ENCODE results near the gene UPK3A. TPM values are rescaled to one million over a fixed set of nuclear protein-coding genes. Genes with fewer than 3 reads are reported as not detected.

UPK3A gene
- total RNA-seq, 2 donors from 2014 or later, result 12.6 to 103 TPM

GRCh38 chr22:45329530-45329936 is 44.8 kb downstream of the UPK3A start:
- peak overlapping the region in 1 of 2 donors; percentile 57 for H3K27ac ChIP-seq
- peaks cover 0 to 7% of the 10 kb centered on the region in 2 donors for H3K36me3 ChIP-seq
- DNase-seq (ENCODE audit: low spot score), result no peak

GRCh38 chr22:45330548-45330947 is 45.8 kb downstream of the UPK3A start:
- H3K27ac ChIP-seq, result no peak overlapping the region
- intact Hi-C loops (cut with DNase I), result no loop called here
- TF ChIP-seq, protein P1, sequence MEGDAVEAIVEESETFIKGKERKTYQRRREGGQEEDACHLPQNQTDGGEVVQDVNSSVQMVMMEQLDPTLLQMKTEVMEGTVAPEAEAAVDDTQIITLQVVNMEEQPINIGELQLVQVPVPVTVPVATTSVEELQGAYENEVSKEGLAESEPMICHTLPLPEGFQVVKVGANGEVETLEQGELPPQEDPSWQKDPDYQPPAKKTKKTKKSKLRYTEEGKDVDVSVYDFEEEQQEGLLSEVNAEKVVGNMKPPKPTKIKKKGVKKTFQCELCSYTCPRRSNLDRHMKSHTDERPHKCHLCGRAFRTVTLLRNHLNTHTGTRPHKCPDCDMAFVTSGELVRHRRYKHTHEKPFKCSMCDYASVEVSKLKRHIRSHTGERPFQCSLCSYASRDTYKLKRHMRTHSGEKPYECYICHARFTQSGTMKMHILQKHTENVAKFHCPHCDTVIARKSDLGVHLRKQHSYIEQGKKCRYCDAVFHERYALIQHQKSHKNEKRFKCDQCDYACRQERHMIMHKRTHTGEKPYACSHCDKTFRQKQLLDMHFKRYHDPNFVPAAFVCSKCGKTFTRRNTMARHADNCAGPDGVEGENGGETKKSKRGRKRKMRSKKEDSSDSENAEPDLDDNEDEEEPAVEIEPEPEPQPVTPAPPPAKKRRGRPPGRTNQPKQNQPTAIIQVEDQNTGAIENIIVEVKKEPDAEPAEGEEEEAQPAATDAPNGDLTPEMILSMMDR (IDR thresholded peaks at IDR 0.05), result no peak
- TF ChIP-seq POLR2AphosphoS5 (IDR thresholded peaks at IDR 0.05) (no peak), POLR2A (IDR thresholded peaks at IDR 0.05) (no peak)
- H3K27me3 ChIP-seq (replicated peaks; ENCODE audit: insufficient read depth), result no peaks in the 10 kb centered on the region
- H3K36me3 ChIP-seq, result peaks cover 0 to 7% of the 10 kb centered on the region in 2 donors
- no peak for DNase-seq (ENCODE audit: low spot score)
- H3K4me3 ChIP-seq, result no peak overlapping the region
- WGBS, result 91% methylated on average over 19 of the region's 19 CpGs
- H3K4me1 ChIP-seq (replicated peaks), result peaks cover 13% of the 10 kb centered on the region
- no peaks in the 10 kb centered on the region for H3K9me3 ChIP-seq

More at GRCh38 chr22:45329530-45329936, 44.8 kb downstream of the UPK3A start:
- Histone ChIP-seq H3K9me3 (no peaks in the 10 kb centered on the region), H3K27me3 (replicated peaks; ENCODE audit: insufficient read depth) (no peaks in the 10 kb centered on the region), H3K4me3 (no peak overlapping the region), H3K4me1 (replicated peaks) (peaks cover 3% of the 10 kb centered on the region)
- 56% methylated on average over 12 of the region's 12 CpGs for WGBS
- intact Hi-C loops (cut with DNase I), result no loop called here
- TF ChIP-seq POLR2A (IDR thresholded peaks at IDR 0.05), result no peak

DNA sequence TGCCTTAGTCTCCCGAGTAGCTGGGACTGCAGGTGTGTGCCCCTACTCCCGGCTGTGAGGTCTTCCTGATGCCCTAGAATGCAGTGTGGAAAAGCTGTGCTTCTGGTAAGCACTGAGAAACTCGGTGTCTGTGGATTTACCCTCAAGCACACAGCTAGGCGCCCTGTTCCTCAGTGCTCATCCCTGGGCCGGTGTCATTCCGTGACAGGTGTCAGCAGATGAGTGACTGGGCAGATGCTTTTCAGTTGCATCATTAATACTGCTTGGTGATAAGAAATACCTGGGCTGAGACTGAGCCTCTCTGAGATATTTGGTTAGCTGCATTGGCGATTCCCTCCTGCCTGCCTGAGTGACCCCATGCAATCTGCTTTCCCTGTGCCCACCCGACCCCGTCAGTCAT is 46.7 kb downstream of the UPK3A start:
- TF ChIP-seq, protein P1 (IDR thresholded peaks at IDR 0.05), result no peak
- no peak for TF ChIP-seq POLR2AphosphoS5 (IDR thresholded peaks at IDR 0.05)
- no peak for TF ChIP-seq POLR2A (IDR thresholded peaks at IDR 0.05)
- intact Hi-C loops (cut with DNase I), result no loop called here
- H3K36me3 ChIP-seq, result peaks cover 0 to 7% of the 10 kb centered on the region in 2 donors
- no peak overlapping the region for H3K4me3 ChIP-seq
- H3K27ac ChIP-seq, result no peak overlapping the region
- H3K4me1 ChIP-seq (replicated peaks), result peaks cover 23% of the 10 kb centered on the region
- DNase-seq (ENCODE audit: low spot score), result no peak
- WGBS, result 93% methylated on average over 9 of the region's 9 CpGs
- no peaks in the 10 kb centered on the region for H3K27me3 ChIP-seq (replicated peaks; ENCODE audit: insufficient read depth)
- no peaks in the 10 kb centered on the region for H3K9me3 ChIP-seq

DNA sequence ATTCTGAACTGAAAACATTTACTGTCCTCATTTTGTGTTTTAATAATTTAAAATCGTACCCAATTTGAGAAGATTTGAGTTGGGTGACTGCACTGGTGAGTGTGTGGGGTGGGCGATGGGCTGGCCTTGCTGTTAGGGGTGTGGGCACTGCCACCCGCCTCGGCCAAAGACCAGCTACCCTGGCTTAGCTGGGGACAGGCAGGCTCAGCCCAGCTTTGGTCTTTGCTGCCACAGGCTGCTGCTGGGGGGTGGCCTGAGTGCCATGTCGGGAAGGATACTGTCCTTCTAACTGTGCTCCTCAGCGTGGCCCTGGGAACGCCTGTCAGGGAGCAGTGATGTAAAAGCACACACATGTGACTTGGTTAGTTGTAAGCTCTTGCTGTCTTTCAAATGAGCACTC is 47.3 kb downstream of the UPK3A start:
- H3K27ac ChIP-seq, result no peak overlapping the region
- H3K4me1 ChIP-seq (replicated peaks), result peaks cover 28% of the 10 kb centered on the region
- 95% methylated on average over 7 of the region's 7 CpGs for WGBS
- DNase-seq (ENCODE audit: low spot score), result no peak
- H3K27me3 ChIP-seq (replicated peaks; ENCODE audit: insufficient read depth), result no peaks in the 10 kb centered on the region
- intact Hi-C loops (cut with DNase I), result no loop called here
- TF ChIP-seq, protein P1 (IDR thresholded peaks at IDR 0.05), result no peak
- TF ChIP-seq POLR2AphosphoS5 (IDR thresholded peaks at IDR 0.05), result no peak
- TF ChIP-seq POLR2A (IDR thresholded peaks at IDR 0.05), result no peak
- peaks cover 0 to 7% of the 10 kb centered on the region in 2 donors for H3K36me3 ChIP-seq
- H3K9me3 ChIP-seq, result no peaks in the 10 kb centered on the region
- H3K4me3 ChIP-seq, result no peak overlapping the region

DNA sequence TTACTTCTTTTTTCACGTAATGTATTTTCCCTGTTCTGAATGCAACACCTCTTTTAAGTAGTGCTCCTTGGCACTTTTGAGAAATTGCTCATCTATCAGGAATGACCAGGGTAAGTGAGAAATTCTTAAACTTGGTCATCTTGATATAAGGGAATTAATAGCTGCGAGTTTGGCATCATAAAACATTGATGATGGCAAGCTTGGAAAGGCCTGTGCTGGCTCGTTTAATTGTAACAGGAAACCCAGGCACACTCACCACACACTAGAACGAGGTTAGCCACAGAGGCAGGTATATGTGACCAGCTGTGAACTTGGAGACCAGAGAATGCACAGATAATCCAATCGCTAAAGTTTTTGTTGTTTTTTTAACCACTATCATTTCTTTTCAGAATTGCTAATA is 49.3 kb downstream of the UPK3A start:
- peak; percentile 86 for TF ChIP-seq POLR2AphosphoS5 (IDR thresholded peaks at IDR 0.05)
- TF ChIP-seq, protein P1 (IDR thresholded peaks at IDR 0.05), result no peak
- Histone ChIP-seq H3K9me3 (no peaks in the 10 kb centered on the region), H3K27me3 (replicated peaks; ENCODE audit: insufficient read depth) (no peaks in the 10 kb centered on the region), H3K4me3 (no peak overlapping the region), H3K27ac (peak overlapping the region; percentile 85 to 89), H3K4me1 (replicated peaks) (peaks cover 36% of the 10 kb centered on the region), H3K36me3 (peaks cover 0 to 5% of the 10 kb centered on the region in 2 donors)
- peak; percentile 84 for DNase-seq (ENCODE audit: low spot score)
- WGBS, result 12% methylated on average over 5 of the region's 5 CpGs
- intact Hi-C loops (cut with DNase I), result no loop called here
